ENCODE data around the gene HOXB8. TPM values are rescaled to one million over a fixed set of nuclear protein-coding genes. Genes with fewer than 3 reads are reported as not detected.

Gene HOXB8
- total RNA-seq, 1 donor from 2014 or later = not detected

DNA sequence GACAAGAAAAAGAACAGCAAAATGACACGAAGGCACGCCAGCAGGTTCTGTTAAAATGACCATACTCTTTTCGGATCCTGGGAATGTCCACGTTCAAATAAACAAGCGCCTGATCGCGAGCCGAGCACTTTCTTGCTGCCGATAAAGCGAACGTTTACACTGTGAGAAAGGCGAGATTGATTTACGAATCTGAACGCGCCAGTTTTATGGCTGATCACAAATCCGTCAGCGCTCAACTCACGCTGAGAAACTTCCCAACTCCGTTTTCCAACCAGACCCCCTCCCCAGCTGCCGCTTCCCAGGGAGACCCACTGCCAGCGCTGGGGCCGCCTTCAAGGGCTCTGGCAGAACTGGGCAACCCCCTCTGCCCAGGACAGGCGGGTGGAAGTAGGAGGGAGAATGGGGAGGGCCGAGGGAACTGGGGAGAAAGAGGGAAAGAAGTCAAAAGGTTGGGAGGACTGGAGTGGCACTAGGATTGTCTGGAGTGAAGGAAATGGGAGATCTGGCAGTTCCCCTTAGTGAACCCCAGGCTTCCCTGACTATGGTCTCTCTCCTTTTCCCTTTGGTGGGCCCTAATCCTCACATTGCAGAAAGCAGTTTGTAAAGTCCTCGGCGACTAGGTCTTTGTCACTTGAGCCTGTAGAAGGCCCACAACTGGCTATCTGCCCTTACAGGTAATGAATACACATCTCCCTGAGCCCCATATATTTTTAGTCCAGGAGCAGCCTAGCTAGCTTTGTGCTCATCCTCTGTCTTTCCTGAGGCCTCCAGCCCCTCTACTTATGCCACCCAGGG lies 43.9 kb downstream of the HOXB8 start:
- H3K4me3 Mint-ChIP-seq (ENCODE audit: low read depth) = no peak overlapping the region
- peaks cover 24% of the 10 kb centered on the region for H3K27me3 Mint-ChIP-seq (ENCODE audit: low read depth)
- no peaks in the 10 kb centered on the region for H3K9me3 Mint-ChIP-seq
- H3K4me1 Mint-ChIP-seq (ENCODE audit: low read depth) = peaks cover 17% of the 10 kb centered on the region
- H3K27ac Mint-ChIP-seq = no peak overlapping the region
- intact Hi-C loops (cut with micrococcal nuclease) = no loop called here
- H3K36me3 Mint-ChIP-seq (ENCODE audit: low read depth) = peaks cover 12% of the 10 kb centered on the region
- no peak for DNase-seq (ENCODE audit: low spot score)

DNA sequence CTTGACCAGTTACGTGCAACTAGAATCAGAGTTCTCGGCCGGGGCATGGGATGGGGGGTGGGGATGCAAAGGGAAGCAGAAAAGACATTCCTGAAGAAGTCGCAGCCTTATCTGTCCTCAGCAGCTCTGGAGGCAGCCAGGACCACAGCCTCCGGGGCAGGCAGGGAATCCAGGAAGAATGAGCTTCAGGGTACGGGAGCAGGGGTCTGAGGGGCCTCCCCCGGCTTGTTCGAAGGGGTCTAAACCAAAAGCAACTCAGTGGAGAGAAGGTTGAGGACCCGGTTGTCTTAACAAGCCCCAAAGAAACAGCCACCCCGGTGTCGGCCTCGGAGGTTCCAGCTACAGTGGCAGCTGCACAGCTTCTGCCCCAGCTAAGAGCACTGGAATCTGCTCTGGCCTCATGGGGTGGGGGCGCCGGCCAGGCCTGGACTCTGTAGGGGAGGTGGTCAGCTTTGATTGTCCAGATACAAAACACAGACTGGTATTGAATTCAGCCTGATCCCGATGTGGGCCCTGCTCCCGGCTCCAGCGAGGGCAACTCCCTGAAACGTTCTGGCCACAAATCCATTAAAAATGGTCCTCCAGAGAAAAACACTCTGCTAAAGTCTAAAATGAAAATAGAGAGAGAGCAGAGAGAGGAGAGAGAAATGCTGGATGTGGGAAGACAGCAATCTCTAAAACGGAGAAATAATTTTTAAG lies 44.6 kb downstream of the HOXB8 start:
- intact Hi-C loops (cut with micrococcal nuclease) = no loop called here
- no peak for DNase-seq (ENCODE audit: low spot score)
- Mint-ChIP-seq H3K27ac (no peak overlapping the region), H3K36me3 (ENCODE audit: low read depth) (peaks cover 12% of the 10 kb centered on the region), H3K27me3 (ENCODE audit: low read depth) (peaks cover 24% of the 10 kb centered on the region), H3K4me3 (ENCODE audit: low read depth) (no peak overlapping the region), H3K4me1 (ENCODE audit: low read depth) (peaks cover 10% of the 10 kb centered on the region), H3K9me3 (no peaks in the 10 kb centered on the region)

DNA sequence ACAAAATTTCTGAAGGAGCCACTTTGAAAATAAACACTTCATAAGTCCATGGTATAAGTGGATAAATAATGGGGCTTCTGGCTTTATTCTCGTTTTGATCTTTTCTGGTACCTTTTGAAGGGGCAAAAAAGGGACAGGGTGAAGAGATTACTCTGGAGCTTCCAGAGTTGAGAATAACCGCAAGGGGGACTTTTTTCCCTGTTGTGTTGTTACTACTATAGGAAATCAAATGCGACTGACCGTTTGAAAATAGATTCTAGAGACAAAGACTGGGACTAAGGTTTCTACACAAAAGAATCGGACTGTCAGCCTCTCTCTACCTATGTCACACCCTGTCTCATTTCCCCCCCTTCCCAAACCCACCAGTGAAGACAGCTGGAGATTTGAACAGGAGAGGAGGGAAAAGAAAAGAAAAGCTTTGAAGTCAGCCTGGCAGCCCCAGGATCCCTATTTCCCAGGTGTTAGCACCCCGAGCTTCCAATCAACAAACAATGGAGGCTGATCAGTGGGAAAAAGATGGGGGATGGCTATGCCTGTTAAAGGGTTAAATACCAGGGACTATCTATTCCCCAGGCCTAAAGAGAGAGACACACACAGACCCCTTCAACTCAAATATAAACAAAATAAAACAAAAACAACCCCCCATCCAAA lies 45.3 kb downstream of the HOXB8 start:
- no peak for DNase-seq (ENCODE audit: low spot score)
- intact Hi-C loops (cut with micrococcal nuclease) = no loop called here
- H3K9me3 Mint-ChIP-seq = no peaks in the 10 kb centered on the region
- H3K36me3 Mint-ChIP-seq (ENCODE audit: low read depth) = peaks cover 10% of the 10 kb centered on the region
- H3K4me3 Mint-ChIP-seq (ENCODE audit: low read depth) = no peak overlapping the region
- H3K4me1 Mint-ChIP-seq (ENCODE audit: low read depth) = peaks cover 9% of the 10 kb centered on the region
- no peak overlapping the region for H3K27ac Mint-ChIP-seq
- peaks cover 25% of the 10 kb centered on the region for H3K27me3 Mint-ChIP-seq (ENCODE audit: low read depth)

DNA sequence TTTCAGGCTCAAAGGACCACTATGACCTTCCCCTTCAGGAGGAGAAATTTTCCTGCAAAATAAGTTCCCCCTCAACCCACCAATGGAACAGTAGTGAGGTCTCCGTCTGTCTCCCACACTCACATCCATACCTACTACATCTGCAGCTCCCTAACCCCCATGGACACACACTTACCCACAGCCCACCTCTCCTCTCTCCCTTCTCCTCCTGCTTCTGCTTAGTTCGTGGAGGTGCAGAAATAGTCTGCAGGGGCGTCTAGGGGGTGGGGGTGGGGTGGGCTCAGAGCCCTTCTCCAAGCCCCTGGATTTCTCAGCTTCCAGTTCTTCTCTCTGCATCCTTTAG lies 45.9 kb downstream of the HOXB8 start:
- H3K4me3 Mint-ChIP-seq (ENCODE audit: low read depth) = no peak overlapping the region
- H3K4me1 Mint-ChIP-seq (ENCODE audit: low read depth) = peaks cover 9% of the 10 kb centered on the region
- DNase-seq (ENCODE audit: low spot score) = no peak
- H3K9me3 Mint-ChIP-seq = no peaks in the 10 kb centered on the region
- H3K27me3 Mint-ChIP-seq (ENCODE audit: low read depth) = peaks cover 28% of the 10 kb centered on the region
- intact Hi-C loops (cut with micrococcal nuclease) = no loop called here
- peaks cover 10% of the 10 kb centered on the region for H3K36me3 Mint-ChIP-seq (ENCODE audit: low read depth)
- no peak overlapping the region for H3K27ac Mint-ChIP-seq

DNA sequence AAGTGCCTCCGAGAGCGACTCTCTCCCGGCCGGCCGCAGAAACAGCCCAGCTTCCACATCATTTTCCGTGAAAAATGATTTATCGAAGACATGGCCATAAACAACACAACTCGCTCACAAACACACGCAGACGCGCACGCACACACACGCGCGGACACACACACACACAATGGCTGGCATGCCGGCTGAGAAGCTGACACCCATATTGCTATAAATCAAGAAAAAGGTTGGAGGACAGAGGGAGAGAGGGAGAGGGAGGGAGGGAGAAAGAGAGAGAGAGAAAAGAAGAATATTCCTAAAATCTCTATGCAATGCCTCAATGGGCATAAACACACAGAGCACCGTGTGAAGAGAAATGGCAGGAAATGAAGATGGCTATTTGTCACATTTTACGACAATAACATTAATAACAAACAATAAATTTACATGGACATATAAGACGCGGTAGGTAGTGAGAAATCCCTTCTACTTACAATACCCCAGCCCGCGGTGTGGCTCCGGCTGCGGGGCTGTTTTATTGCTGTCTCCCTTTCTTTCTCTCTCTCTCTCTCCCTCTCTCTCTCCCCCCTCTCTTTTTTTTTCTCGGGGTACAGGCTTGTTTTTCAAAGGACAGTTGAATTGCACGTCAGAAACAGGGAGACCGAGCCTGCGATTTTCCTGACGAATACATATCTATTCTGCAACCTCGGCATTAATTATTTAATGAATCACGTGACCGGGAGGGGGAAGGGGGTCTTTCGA lies 46.4 kb downstream of the HOXB8 start:
- intact Hi-C loops (cut with micrococcal nuclease) = no loop called here
- no peaks in the 10 kb centered on the region for H3K9me3 Mint-ChIP-seq
- DNase-seq (ENCODE audit: low spot score) = no peak
- peaks cover 30% of the 10 kb centered on the region for H3K27me3 Mint-ChIP-seq (ENCODE audit: low read depth)
- H3K4me3 Mint-ChIP-seq (ENCODE audit: low read depth) = no peak overlapping the region
- H3K4me1 Mint-ChIP-seq (ENCODE audit: low read depth) = peaks cover 9% of the 10 kb centered on the region
- no peak overlapping the region for H3K27ac Mint-ChIP-seq
- H3K36me3 Mint-ChIP-seq (ENCODE audit: low read depth) = peaks cover 10% of the 10 kb centered on the region

DNA sequence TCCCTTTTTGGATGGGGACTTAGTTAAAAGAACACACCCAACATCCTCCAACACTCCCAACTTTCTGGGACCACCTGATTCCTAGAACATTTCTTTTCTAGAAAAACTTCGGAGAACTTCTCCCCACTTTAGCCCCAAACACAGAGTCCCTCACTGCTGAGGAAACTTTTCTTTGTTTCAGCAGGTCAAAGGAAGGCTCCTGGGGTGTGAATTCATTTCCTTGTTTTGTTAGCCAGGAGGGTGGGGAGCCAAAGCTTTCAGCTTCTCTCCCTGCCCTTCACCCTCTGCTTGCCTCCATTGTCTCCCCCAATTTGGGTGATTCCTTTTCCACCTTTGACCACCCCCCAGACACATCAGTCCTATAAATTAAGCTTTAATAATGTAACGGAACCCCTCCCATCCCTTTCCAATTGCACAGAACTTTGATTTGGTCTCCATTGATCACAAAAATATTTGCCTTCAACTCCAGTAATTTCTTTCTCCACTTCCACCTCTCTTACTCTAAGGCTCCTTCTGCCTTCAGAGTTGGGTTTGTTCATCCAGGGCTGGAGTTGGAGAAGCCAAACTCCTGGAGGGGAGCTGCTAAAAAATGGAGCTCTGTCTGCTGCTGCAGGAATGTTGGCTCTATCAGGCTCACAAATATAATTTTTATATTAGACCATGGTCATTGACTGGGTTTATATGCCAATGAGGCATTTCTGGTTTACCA lies 47.3 kb downstream of the HOXB8 start:
- H3K4me3 Mint-ChIP-seq (ENCODE audit: low read depth) = no peak overlapping the region
- H3K27me3 Mint-ChIP-seq (ENCODE audit: low read depth) = peaks cover 28% of the 10 kb centered on the region
- peaks cover 10% of the 10 kb centered on the region for H3K36me3 Mint-ChIP-seq (ENCODE audit: low read depth)
- DNase-seq (ENCODE audit: low spot score) = no peak
- no peak overlapping the region for H3K27ac Mint-ChIP-seq
- peaks cover 5% of the 10 kb centered on the region for H3K4me1 Mint-ChIP-seq (ENCODE audit: low read depth)
- H3K9me3 Mint-ChIP-seq = no peaks in the 10 kb centered on the region
- intact Hi-C loops (cut with micrococcal nuclease) = no loop called here

DNA sequence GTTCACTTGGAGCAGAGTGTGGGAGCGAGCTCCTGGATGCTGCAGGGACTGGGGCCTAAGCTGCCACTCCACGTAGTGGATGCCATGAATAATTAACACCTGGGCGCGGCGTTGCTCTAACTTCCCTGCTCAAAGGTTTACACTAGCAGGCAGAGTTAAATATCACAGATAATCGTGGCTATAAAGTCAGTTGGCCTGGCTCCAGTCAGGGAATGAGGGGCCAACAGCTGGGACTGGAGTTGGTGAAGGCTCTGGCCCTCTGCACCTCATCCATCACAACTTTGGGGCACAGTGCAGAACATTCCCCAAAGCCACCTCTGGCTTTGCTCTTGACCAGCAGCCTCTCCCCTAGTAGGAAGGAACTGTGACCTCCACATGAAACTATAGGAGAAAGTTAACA lies 47.9 kb downstream of the HOXB8 start:
- H3K36me3 Mint-ChIP-seq (ENCODE audit: low read depth) = peaks cover 10% of the 10 kb centered on the region
- H3K4me1 Mint-ChIP-seq (ENCODE audit: low read depth) = peaks cover 5% of the 10 kb centered on the region
- DNase-seq (ENCODE audit: low spot score) = no peak
- H3K4me3 Mint-ChIP-seq (ENCODE audit: low read depth) = no peak overlapping the region
- H3K9me3 Mint-ChIP-seq = no peaks in the 10 kb centered on the region
- peaks cover 31% of the 10 kb centered on the region for H3K27me3 Mint-ChIP-seq (ENCODE audit: low read depth)
- intact Hi-C loops (cut with micrococcal nuclease) = no loop called here
- H3K27ac Mint-ChIP-seq = no peak overlapping the region

DNA sequence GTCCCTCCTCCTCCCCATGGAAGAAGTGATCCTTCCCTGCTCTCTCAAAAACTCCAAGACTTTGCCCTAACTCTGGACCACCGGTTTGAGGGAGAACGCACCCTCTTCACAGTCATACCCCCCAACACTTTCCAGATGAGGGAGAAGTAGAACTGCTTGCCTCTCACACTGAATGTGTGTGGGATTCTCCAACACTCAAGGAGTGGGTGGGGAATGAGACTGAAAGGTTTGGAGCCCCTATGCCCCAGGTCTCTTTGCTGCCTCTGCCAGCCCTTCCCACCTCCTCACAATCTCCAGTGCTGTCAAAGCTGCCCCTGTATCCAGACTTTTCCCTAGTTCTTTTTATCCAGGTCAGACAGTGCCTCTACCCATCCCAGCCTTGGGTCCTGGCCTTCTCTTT lies 48.4 kb downstream of the HOXB8 start:
- Mint-ChIP-seq H3K27me3 (ENCODE audit: low read depth) (peaks cover 29% of the 10 kb centered on the region), H3K36me3 (ENCODE audit: low read depth) (peaks cover 8% of the 10 kb centered on the region), H3K9me3 (no peaks in the 10 kb centered on the region), H3K27ac (no peak overlapping the region), H3K4me3 (ENCODE audit: low read depth) (no peak overlapping the region), H3K4me1 (ENCODE audit: low read depth) (peaks cover 6% of the 10 kb centered on the region)
- intact Hi-C loops (cut with micrococcal nuclease) = no loop called here
- DNase-seq (ENCODE audit: low spot score) = no peak

DNA sequence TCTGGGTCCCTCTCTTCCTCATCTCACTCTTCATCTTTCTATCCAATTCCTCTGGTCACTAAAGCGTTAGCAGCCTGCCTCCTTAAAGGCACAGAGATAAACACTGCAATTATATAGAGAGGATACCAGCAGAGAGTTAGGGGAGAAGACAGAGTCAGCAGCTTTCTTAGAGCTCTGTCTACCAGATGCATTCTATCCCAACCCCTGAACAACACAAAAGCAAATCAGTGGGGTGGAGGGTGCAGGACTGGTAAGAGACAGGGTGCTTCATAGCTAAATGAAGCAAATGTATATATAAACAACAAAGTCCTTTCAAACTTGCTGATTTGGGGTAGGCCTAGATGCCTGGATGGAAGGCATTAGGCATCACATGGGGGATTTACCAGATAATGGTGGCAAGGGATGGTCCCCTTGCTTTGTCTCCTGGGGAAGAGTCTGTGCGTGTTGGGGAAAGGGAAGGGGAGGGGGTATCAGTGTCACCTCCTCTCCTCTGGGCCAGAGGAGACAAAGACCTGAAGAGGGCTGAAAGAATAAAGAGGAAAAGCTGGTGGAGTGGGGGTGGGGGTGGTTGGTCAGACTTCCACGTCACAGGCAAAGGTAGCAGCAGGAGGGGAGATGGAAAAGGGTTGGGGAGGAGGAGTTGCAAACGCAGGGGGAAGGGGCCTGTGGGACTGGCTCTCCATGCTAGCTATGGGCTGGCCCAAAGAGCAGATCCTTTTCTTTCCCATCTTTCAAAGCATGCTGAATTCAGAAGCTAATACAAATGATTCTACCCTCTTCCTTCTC lies 49.0 kb downstream of the HOXB8 start:
- peaks cover 7% of the 10 kb centered on the region for H3K36me3 Mint-ChIP-seq (ENCODE audit: low read depth)
- no peak for DNase-seq (ENCODE audit: low spot score)
- H3K9me3 Mint-ChIP-seq = no peaks in the 10 kb centered on the region
- peaks cover 9% of the 10 kb centered on the region for H3K4me1 Mint-ChIP-seq (ENCODE audit: low read depth)
- H3K27ac Mint-ChIP-seq = no peak overlapping the region
- intact Hi-C loops (cut with micrococcal nuclease) = no loop called here
- no peak overlapping the region for H3K4me3 Mint-ChIP-seq (ENCODE audit: low read depth)
- peaks cover 27% of the 10 kb centered on the region for H3K27me3 Mint-ChIP-seq (ENCODE audit: low read depth)

DNA sequence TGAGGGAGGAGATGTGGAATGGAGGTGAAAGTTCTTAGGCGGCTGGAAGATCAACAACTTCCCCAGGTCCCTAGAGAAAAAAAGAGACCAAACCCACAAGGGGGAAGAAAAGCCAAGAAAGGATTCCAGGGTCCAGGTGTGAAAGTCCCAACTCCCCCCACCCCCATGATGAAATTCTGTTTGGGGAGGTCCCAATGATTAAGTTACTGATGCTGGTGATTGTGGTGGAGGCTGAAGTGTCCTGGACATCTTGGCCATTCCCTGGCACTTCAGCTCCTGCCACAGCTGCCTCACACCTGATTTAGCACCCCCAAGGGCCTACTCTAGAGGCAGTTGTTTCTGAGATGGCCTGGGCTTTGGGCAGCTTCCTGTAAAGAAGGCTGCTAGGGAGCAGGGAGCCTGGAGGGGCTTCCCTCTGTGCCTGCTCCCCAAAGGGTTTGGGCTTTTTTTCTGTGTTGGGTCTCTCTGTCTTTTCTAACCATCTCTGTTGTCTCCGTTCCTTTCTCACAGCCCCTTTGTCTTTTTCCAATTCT lies 50.0 kb downstream of the HOXB8 start:
- Mint-ChIP-seq H3K4me1 (ENCODE audit: low read depth) (peaks cover 10% of the 10 kb centered on the region), H3K27ac (no peak overlapping the region), H3K4me3 (ENCODE audit: low read depth) (no peak overlapping the region), H3K9me3 (no peaks in the 10 kb centered on the region), H3K36me3 (ENCODE audit: low read depth) (peaks cover 7% of the 10 kb centered on the region), H3K27me3 (ENCODE audit: low read depth) (peaks cover 30% of the 10 kb centered on the region)
- DNase-seq (ENCODE audit: low spot score) = no peak
- intact Hi-C loops (cut with micrococcal nuclease) = no loop called here

DNA sequence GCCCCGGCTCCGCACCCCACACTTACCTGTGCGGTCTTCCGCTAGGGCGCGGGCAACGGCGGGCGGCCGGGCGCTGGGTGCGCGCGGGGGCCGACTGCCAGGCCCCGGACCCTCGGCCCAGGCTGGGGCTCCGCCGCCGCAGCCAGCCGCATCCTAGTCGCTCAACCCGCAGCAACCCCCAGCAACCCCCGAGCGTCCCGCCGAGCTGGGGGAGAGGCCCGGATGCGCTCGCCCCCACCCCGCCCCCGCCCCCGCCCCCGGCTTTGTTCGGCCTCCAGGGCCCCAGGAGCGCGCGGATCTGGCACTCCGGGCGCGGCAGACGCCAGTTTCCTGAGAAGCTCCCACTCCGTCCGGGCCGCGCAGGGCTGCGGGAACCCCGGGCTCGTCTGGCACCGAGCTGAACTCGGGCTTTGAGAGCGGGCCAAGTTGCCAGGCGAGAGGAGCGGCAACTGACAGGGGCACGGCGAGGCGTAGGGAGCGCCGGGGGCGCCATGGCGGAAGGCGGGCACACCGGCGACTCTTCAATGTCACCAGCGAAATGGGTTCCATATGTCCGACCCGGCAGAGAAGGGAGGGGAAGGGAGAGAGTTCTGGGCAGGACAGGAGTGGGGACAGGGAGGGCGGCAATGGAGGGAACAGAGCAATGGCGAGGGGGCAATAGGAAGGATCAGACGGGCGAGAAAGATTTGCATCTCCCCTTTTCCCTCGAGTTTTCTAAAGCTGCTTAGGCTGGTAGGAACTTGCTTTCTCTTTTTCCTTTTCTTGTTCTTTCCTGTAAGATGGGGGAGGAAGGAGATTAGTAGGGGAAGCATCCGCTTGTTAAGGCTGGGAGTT lies 50.7 kb downstream of the HOXB8 start:
- Mint-ChIP-seq H3K27me3 (ENCODE audit: low read depth) (peaks cover 23% of the 10 kb centered on the region), H3K4me1 (ENCODE audit: low read depth) (peaks cover 10% of the 10 kb centered on the region), H3K9me3 (no peaks in the 10 kb centered on the region), H3K36me3 (ENCODE audit: low read depth) (peaks cover 7% of the 10 kb centered on the region), H3K4me3 (ENCODE audit: low read depth) (no peak overlapping the region), H3K27ac (no peak overlapping the region)
- intact Hi-C loops (cut with micrococcal nuclease) = no loop called here
- no peak for DNase-seq (ENCODE audit: low spot score)
